Keratinocyte (primary cell): ENCODE data around the gene PFN4. TPM values are rescaled to one million over a fixed set of nuclear protein-coding genes. Genes with fewer than 3 reads are reported as not detected.

ENCODE experiments used
- DNase-seq: peaks from one replicate; pipeline ENCODE4 v3.0.0-alpha.2; 2011; ENCODE audit warnings: low read depth, missing footprints, low spot score
- FAIRE-seq: peaks from 2 replicates; lab custom pipeline; 2011; peaks lifted over from hg19 to GRCh38; lab: Jason Lieb, UNC
- H2AFZ ChIP-seq: 2 replicates; pipeline ENCODE4 v1.6.0; 2012; ENCODE audit warnings: low read length, control low read depth, inconsistent platforms; ENCODE audit not compliant: control insufficient read depth
- H3K27ac ChIP-seq: 2 replicates; pipeline ENCODE4 v1.5.1; 2011; ENCODE audit warnings: low read length; ENCODE audit not compliant: control insufficient read depth, insufficient read depth
- H3K27me3 ChIP-seq: 3 replicates; pipeline ENCODE4 v1.6.0; 2011; ENCODE audit warnings: low read length; ENCODE audit not compliant: control insufficient read depth, insufficient read depth; ENCODE audit errors: extremely low read depth
- H3K36me3 ChIP-seq, 2 experiments: 2 replicates in 1 of 2; 3 replicates in 1 of 2; pipeline ENCODE4 v1.5.1; 2011; ENCODE audit warnings: low read length in 2 of 2, mild to moderate bottlenecking in 1 of 2; ENCODE audit not compliant: control insufficient read depth in 2 of 2, insufficient read depth in 2 of 2; ENCODE audit errors: extremely low read depth in 1 of 2
- H3K4me1 ChIP-seq: 3 replicates; pipeline ENCODE4 v1.5.1; 2011; ENCODE audit warnings: low read length; ENCODE audit not compliant: control insufficient read depth, insufficient read depth; ENCODE audit errors: extremely low read depth
- H3K4me2 ChIP-seq: 3 replicates; pipeline ENCODE4 v1.6.0; 2011; ENCODE audit warnings: low read depth, low read length; ENCODE audit not compliant: control insufficient read depth, insufficient read depth; ENCODE audit errors: extremely low read depth
- H3K4me3 ChIP-seq, 3 experiments: fragments of 200-600 bp in 1 of 3; sonication (generic) in 1 of 3; 2 replicates in 2 of 3; 3 replicates in 1 of 3; pipeline ENCODE4 v1.5.1; 2011 to 2016; ENCODE audit warnings: low read length in 3 of 3, mild to moderate bottlenecking in 3 of 3, control low read depth in 2 of 3, inconsistent platforms in 1 of 3, low read depth in 1 of 3, mixed read lengths in 1 of 3, mixed run types in 1 of 3, moderate library complexity in 1 of 3; ENCODE audit not compliant: control insufficient read depth in 2 of 3, insufficient read depth in 2 of 3; ENCODE audit errors: extremely low read depth in 1 of 3
- H3K79me2 ChIP-seq: 2 replicates; pipeline ENCODE4 v1.6.0; 2012; ENCODE audit warnings: low read length; ENCODE audit not compliant: control insufficient read depth, insufficient read depth
- H3K9ac ChIP-seq: 3 replicates; pipeline ENCODE4 v1.6.0; 2011; ENCODE audit warnings: low read length; ENCODE audit not compliant: control insufficient read depth, insufficient read depth; ENCODE audit errors: extremely low read depth
- H3K9me1 ChIP-seq: 3 replicates; pipeline ENCODE4 v1.6.0; 2011; ENCODE audit warnings: low read length; ENCODE audit not compliant: control insufficient read depth, insufficient read depth; ENCODE audit errors: extremely low read depth
- H3K9me3 ChIP-seq: 2 replicates; pipeline ENCODE4 v1.5.1; 2012; ENCODE audit warnings: low read depth, low read length; ENCODE audit not compliant: control insufficient read depth
- H4K20me1 ChIP-seq: 3 replicates; pipeline ENCODE4 v1.6.0; 2011; ENCODE audit warnings: low read length; ENCODE audit not compliant: control insufficient read depth, insufficient read depth; ENCODE audit errors: extremely low read depth
- EZH2 ChIP-seq: IDR thresholded peaks from one replicate; pipeline ENCODE4 v1.6.1; 2012; ENCODE audit warnings: inconsistent platforms, mild to moderate bottlenecking, low read length, moderate library complexity
- dilution Hi-C: fragments of 300-500 bp; cut with MboI; formaldehyde crosslinking; loops from one replicate; pipeline ENCODE4 v1.7.0; 2020; ENCODE audit warnings: low sequenced_read_pairs; ENCODE audit not compliant: extremely low pct_ligation_motif_present
- polyA plus RNA-seq, 5 experiments: library from polyadenylated mRNA; depleted of rRNA in 3 of 5; stranded (reverse) in 3 of 5; stranded (forward) in 1 of 5; unstranded in 1 of 5; fragments of >200 nt; gene quantifications; 1 replicate in 1 of 5; 2 replicates in 3 of 5; 3 replicates in 1 of 5; pipeline versions ENCODE4 v1.2.1 to v1.2.3, GENCODE V29; 2011 to 2012; ENCODE audit warnings: missing spikeins in 2 of 5, low read depth in 1 of 5, low replicate concordance in 1 of 5
- TF ChIP-seq, protein P1 (sequence below), 3 experiments: IDR thresholded peaks in 1 of 3; conservative IDR thresholded peaks in 1 of 3; optimal IDR thresholded peaks in 1 of 3; 2 replicates in 2 of 3; 3 replicates in 1 of 3; pipeline versions ENCODE3 to v1.5.1; 2011; ENCODE audit warnings: low read length in 3 of 3, mild to moderate bottlenecking in 3 of 3, moderate library complexity in 2 of 3, control low read depth in 1 of 3, inconsistent platforms in 1 of 3; ENCODE audit not compliant: insufficient read depth in 2 of 3; ENCODE audit errors: extremely low read depth in 1 of 3

PFN4 gene
- polyA plus RNA-seq, 1 donor (not counting 4 experiments of a cell fraction or from before 2014, with no cell fraction given), result 0.16 TPM

DNA sequence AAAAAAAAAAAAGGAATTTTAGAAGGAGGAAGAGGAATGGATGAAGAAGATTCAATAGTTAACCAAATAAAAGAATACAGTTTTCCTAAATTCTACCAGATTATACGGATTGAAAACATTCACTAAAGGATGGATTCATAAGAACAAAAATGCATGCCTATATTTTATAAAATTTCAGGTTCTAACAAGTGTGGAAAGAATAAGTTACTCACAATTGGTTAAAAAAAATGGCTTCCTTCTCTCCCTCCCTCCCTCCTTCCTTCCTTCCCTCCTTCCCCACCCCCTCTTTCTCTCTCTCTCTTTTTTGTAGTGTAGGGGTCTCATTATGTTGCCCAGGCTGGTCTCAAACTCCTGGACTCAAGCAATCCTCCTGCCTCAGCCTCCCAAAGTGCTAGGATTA lies 36.9 kb downstream of the PFN4 start:
- H3K4me2 ChIP-seq, result no peak overlapping the region
- H3K79me2 ChIP-seq, result no peaks in the 10 kb centered on the region
- H4K20me1 ChIP-seq, result no peaks in the 10 kb centered on the region
- FAIRE-seq (no peak), DNase-seq (no peak)
- no peak overlapping the region for H3K4me3 ChIP-seq
- dilution Hi-C loops, result no loop called here
- no peaks in the 10 kb centered on the region for H3K27me3 ChIP-seq
- H2AFZ ChIP-seq, result no peak overlapping the region
- H3K27ac ChIP-seq, result no peak overlapping the region
- TF ChIP-seq EZH2, result no peak
- TF ChIP-seq, protein P1, sequence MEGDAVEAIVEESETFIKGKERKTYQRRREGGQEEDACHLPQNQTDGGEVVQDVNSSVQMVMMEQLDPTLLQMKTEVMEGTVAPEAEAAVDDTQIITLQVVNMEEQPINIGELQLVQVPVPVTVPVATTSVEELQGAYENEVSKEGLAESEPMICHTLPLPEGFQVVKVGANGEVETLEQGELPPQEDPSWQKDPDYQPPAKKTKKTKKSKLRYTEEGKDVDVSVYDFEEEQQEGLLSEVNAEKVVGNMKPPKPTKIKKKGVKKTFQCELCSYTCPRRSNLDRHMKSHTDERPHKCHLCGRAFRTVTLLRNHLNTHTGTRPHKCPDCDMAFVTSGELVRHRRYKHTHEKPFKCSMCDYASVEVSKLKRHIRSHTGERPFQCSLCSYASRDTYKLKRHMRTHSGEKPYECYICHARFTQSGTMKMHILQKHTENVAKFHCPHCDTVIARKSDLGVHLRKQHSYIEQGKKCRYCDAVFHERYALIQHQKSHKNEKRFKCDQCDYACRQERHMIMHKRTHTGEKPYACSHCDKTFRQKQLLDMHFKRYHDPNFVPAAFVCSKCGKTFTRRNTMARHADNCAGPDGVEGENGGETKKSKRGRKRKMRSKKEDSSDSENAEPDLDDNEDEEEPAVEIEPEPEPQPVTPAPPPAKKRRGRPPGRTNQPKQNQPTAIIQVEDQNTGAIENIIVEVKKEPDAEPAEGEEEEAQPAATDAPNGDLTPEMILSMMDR (optimal IDR thresholded peaks at IDR 0.05 in 1 of 3, IDR thresholded peaks at IDR 0.05 in 1 of 3, conservative IDR thresholded peaks at IDR 0.05 in 1 of 3; ENCODE audit: extremely low read depth in 1 of 3, insufficient read depth in 2 of 3, low read length in 3 of 3), result no peak
- no peaks in the 10 kb centered on the region for H3K9me3 ChIP-seq
- peaks cover 11% of the 10 kb centered on the region for H3K4me1 ChIP-seq
- H3K9ac ChIP-seq, result no peak overlapping the region
- peaks cover 4 to 8% of the 10 kb centered on the region in 2 experiments for H3K36me3 ChIP-seq
- no peaks in the 10 kb centered on the region for H3K9me1 ChIP-seq

DNA sequence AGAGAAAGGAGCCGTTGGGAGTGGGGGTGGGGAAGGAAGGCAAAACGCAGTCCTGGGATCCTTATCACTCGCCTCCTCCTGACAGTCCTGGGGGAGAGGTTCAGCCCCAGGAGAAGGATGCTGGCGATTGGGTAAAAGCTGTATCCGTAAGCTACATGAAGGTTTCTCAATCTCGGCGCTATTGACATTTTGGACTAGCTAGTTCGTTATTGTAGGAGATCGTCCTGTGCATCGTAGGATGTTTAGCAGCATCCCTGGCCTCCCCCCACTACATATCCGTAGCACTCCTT lies 38.0 kb downstream of the PFN4 start:
- dilution Hi-C loops, result no loop called here
- peak overlapping the region; percentile 99 for H3K4me2 ChIP-seq
- H3K27ac ChIP-seq, result no peak overlapping the region
- no peaks in the 10 kb centered on the region for H3K9me1 ChIP-seq
- peaks cover 11% of the 10 kb centered on the region for H3K4me1 ChIP-seq
- no peaks in the 10 kb centered on the region for H3K79me2 ChIP-seq
- no peak for TF ChIP-seq EZH2
- TF ChIP-seq, protein P1 (optimal IDR thresholded peaks at IDR 0.05 in 1 of 3, IDR thresholded peaks at IDR 0.05 in 1 of 3, conservative IDR thresholded peaks at IDR 0.05 in 1 of 3; ENCODE audit: extremely low read depth in 1 of 3, insufficient read depth in 2 of 3, low read length in 3 of 3), result no peak
- no peaks in the 10 kb centered on the region for H3K9me3 ChIP-seq
- no peaks in the 10 kb centered on the region for H3K27me3 ChIP-seq
- peak overlapping the region; percentile 86 for H3K9ac ChIP-seq
- no peaks in the 10 kb centered on the region for H4K20me1 ChIP-seq
- peaks cover 5 to 13% of the 10 kb centered on the region in 2 experiments for H3K36me3 ChIP-seq
- peak overlapping the region; percentile 63 to 80 (median 70) for H3K4me3 ChIP-seq
- H2AFZ ChIP-seq, result peak overlapping the region; percentile 98
- DNase-seq (no peak), FAIRE-seq (no peak)
